DOHH2 (cell line): ENCODE measurements around the gene DNAI2.

Source experiments
- H3F3A ChIP-seq: fragments of 200-600 bp; sonication (generic), shearing (Covaris generic); 2 replicates; pipeline ENCODE4 v1.6.0; 2016; ENCODE audit warnings: antibody characterized with exemption, mild to moderate bottlenecking; ENCODE audit not compliant: control insufficient read depth, insufficient read depth
- H3K27ac ChIP-seq: fragments of 200-600 bp; sonication (generic); 2 replicates; pipeline ENCODE4 v1.5.1; 2014; ENCODE audit warnings: low read depth, mild to moderate bottlenecking, low read length, moderate library complexity
- H3K27me3 ChIP-seq: fragments of 200-600 bp; sonication (generic); 2 replicates; pipeline ENCODE4 v1.6.1; 2014; ENCODE audit warnings: mild to moderate bottlenecking, low read length, mixed read lengths; ENCODE audit not compliant: control insufficient read depth
- H3K36me3 ChIP-seq: fragments of 200-600 bp; sonication (generic); 2 replicates; pipeline ENCODE4 v1.6.1; 2014; ENCODE audit warnings: mild to moderate bottlenecking, low read length, moderate library complexity, mixed read lengths; ENCODE audit not compliant: control insufficient read depth
- H3K4me1 ChIP-seq: fragments of 200-600 bp; sonication (generic); 2 replicates; pipeline ENCODE4 v1.6.1; 2014; ENCODE audit warnings: mild to moderate bottlenecking, low read length, mixed read lengths; ENCODE audit not compliant: control insufficient read depth
- H3K4me2 ChIP-seq: fragments of 200-600 bp; sonication (generic); 2 replicates; pipeline ENCODE4 v1.6.0; 2014; ENCODE audit warnings: mild to moderate bottlenecking, low read length, moderate library complexity
- H3K4me3 ChIP-seq: fragments of 200-600 bp; sonication (generic); 2 replicates; pipeline ENCODE4 v1.5.1; 2014; ENCODE audit warnings: mild to moderate bottlenecking, low read length, mixed read lengths
- H3K79me2 ChIP-seq: fragments of 200-600 bp; sonication (generic); 2 replicates; pipeline ENCODE4 v1.6.1; 2014; ENCODE audit warnings: mild to moderate bottlenecking, low read length, mixed read lengths; ENCODE audit not compliant: control insufficient read depth
- H3K9me2 ChIP-seq: fragments of 200-600 bp; sonication (generic); replicated peaks from 2 replicates; pipeline ENCODE4 v1.6.1; 2014; ENCODE audit warnings: mild to moderate bottlenecking, low read length, mixed read lengths; ENCODE audit not compliant: control insufficient read depth
- H3K9me3 ChIP-seq: fragments of 200-600 bp; sonication (generic); 2 replicates; pipeline ENCODE4 v1.6.1; 2014; ENCODE audit warnings: antibody characterized with exemption, low read length, mixed read lengths; ENCODE audit not compliant: control insufficient read depth, insufficient read depth
- H4K20me1 ChIP-seq: fragments of 200-600 bp; sonication (generic); 2 replicates; pipeline ENCODE4 v1.6.0; 2014; ENCODE audit warnings: low read depth, mild to moderate bottlenecking, antibody characterized with exemption, low read length, moderate library complexity; ENCODE audit not compliant: control insufficient read depth, insufficient read depth
- EZH2phosphoT487 ChIP-seq: fragments of 200-600 bp; sonication (generic); IDR thresholded peaks from 2 replicates; pipeline ENCODE4 v1.6.1; 2017; ENCODE audit warnings: borderline replicate concordance, mild to moderate bottlenecking, antibody characterized with exemption, low read length, moderate library complexity, mixed read lengths
- TF ChIP-seq, protein P1 (sequence below): fragments of 200-600 bp; sonication (generic); IDR thresholded peaks from one replicate; pipeline ENCODE4 v1.5.1; 2014; ENCODE audit warnings: antibody characterized with exemption, mild to moderate bottlenecking, low read depth, low read length; ENCODE audit not compliant: poor library complexity, severe bottlenecking

The DNAI2 gene

GRCh38 chr17:74241847-74242246 is 32.2 kb upstream of the DNAI2 start:
- H3K4me1 ChIP-seq, result no peaks in the 10 kb centered on the region
- no peaks in the 10 kb centered on the region for H3K79me2 ChIP-seq
- no peaks in the 10 kb centered on the region for H3K9me2 ChIP-seq
- no peaks in the 10 kb centered on the region for H3K36me3 ChIP-seq
- H3K9me3 ChIP-seq, result peaks cover 2% of the 10 kb centered on the region; the same call in 1 of the 2 replicates
- no peak for TF ChIP-seq EZH2phosphoT487
- TF ChIP-seq, protein P1, sequence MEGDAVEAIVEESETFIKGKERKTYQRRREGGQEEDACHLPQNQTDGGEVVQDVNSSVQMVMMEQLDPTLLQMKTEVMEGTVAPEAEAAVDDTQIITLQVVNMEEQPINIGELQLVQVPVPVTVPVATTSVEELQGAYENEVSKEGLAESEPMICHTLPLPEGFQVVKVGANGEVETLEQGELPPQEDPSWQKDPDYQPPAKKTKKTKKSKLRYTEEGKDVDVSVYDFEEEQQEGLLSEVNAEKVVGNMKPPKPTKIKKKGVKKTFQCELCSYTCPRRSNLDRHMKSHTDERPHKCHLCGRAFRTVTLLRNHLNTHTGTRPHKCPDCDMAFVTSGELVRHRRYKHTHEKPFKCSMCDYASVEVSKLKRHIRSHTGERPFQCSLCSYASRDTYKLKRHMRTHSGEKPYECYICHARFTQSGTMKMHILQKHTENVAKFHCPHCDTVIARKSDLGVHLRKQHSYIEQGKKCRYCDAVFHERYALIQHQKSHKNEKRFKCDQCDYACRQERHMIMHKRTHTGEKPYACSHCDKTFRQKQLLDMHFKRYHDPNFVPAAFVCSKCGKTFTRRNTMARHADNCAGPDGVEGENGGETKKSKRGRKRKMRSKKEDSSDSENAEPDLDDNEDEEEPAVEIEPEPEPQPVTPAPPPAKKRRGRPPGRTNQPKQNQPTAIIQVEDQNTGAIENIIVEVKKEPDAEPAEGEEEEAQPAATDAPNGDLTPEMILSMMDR, result no peak
- no peaks in the 10 kb centered on the region for H3F3A ChIP-seq
- H3K4me2 ChIP-seq, result no peak overlapping the region
- no peaks in the 10 kb centered on the region for H4K20me1 ChIP-seq
- H3K27me3 ChIP-seq, result no peaks in the 10 kb centered on the region
- no peak overlapping the region for H3K4me3 ChIP-seq
- H3K27ac ChIP-seq, result no peak overlapping the region

DNA sequence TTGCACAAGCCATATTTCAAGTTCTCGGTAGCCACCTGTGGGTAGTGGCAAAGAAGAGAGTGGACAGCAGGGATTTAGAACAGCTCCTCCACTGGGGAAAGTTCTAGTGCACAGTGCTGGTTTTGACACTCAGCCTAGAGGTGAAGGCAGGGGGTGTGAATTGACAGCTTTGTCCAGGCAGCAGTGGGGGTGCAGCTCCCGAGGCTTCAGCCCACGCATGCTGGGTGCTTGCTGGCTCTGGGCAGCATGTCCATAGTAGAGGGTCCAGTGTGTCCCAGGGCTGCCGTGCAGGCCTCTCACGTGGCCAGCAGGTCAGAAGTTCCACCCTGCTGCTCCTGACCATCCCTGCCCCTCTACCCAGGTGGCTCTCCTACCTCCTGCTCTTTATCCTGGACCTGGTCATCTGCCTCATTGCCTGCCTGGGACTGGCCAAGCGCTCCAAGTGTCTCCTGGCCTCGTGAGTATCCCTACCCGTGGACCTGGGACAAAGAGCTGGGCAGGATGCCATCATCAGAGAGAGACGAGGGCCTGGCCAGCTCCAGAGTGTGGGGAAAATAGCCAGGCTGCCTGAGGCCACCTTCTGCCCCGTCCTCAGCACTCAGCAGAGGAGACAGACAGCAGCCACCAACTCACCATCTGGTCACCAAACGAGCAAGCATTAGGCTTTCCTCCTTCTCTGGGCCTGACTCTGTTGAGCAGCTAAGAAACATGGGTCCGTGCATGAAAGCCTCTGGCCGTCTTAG is 30.9 kb upstream of the DNAI2 start:
- Histone ChIP-seq H3K4me2 (no peak overlapping the region), H3K9me2 (no peaks in the 10 kb centered on the region), H3K27me3 (no peaks in the 10 kb centered on the region), H3K4me1 (no peaks in the 10 kb centered on the region), H3K36me3 (no peaks in the 10 kb centered on the region), H4K20me1 (no peaks in the 10 kb centered on the region), H3F3A (no peaks in the 10 kb centered on the region), H3K27ac (no peak overlapping the region), H3K9me3 (peaks cover 2% of the 10 kb centered on the region; the same call in 1 of the 2 replicates), H3K4me3 (no peak overlapping the region), H3K79me2 (no peaks in the 10 kb centered on the region)
- TF ChIP-seq EZH2phosphoT487, result no peak
- TF ChIP-seq, protein P1, result no peak

DNA sequence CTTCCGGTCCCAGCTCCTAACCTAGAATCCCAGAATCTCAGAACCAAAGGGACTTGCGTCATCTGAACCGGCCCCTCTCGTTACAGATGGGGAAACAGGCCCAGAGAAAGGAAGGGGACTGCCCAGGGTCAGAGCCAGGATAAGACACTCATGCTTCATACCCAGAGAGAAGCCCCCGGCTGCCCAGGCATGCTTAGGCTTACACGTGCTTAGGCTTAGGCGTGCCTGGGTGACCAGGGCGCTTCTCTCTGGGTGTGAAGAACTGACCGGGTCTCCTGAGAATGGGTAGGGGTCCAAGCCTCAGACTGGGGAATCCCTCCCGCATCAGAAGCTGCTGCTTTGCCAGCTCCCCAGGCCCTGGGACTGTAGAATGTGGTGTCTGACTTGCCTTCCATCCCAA is 29.9 kb upstream of the DNAI2 start:
- no peaks in the 10 kb centered on the region for H3K4me1 ChIP-seq
- TF ChIP-seq, protein P1, result no peak
- TF ChIP-seq EZH2phosphoT487, result no peak
- no peak overlapping the region for H3K4me2 ChIP-seq
- H3K79me2 ChIP-seq, result no peaks in the 10 kb centered on the region
- H3F3A ChIP-seq, result no peaks in the 10 kb centered on the region
- no peak overlapping the region for H3K27ac ChIP-seq
- no peak overlapping the region for H3K4me3 ChIP-seq
- H3K36me3 ChIP-seq, result no peaks in the 10 kb centered on the region
- H3K27me3 ChIP-seq, result no peaks in the 10 kb centered on the region
- H3K9me3 ChIP-seq, result peaks cover 2% of the 10 kb centered on the region; the same call in 1 of the 2 replicates
- no peaks in the 10 kb centered on the region for H3K9me2 ChIP-seq
- no peaks in the 10 kb centered on the region for H4K20me1 ChIP-seq
